Activated CD4-positive, alpha-beta T cell treated with anti-CD3 and anti-CD28 coated beads for 36 hours (primary cell): ENCODE measurements around the gene FN1. TPM values are rescaled to one million over a fixed set of nuclear protein-coding genes. Genes with fewer than 3 reads are reported as not detected.

Experiments used
- ATAC-seq: fragments of 200-7000 bp; cut with Tn5 transposase; one replicate; pipeline ENCODE4 v1.10.0; 2021; ENCODE audit warnings: mild to moderate bottlenecking, moderate library complexity
- CTCF ChIA-PET: fragments of 350-600 bp; sonication (Branson Sonifier 250); formaldehyde crosslinking; loops from one replicate; lab custom pipeline; 2021; ENCODE audit warnings: antibody characterized with exemption; lab: Charles Lee
- POLR2A ChIA-PET: fragments of 350-600 bp; sonication (Branson Sonifier 250); formaldehyde crosslinking; loops from one replicate; lab custom pipeline; 2021; ENCODE audit warnings: antibody characterized with exemption, inconsistent platforms; lab: Charles Lee
- DNase-seq: peaks from one replicate; pipeline ENCODE4 v3.0.0-alpha.2; 2020
- H3K27ac Mint-ChIP-seq: one replicate; pipeline ENCODE4 v1.8.0; 2021; ENCODE audit warnings: mixed read lengths
- H3K27me3 Mint-ChIP-seq: one replicate; pipeline ENCODE4 v1.8.0; 2021; ENCODE audit warnings: mixed read lengths
- H3K36me3 Mint-ChIP-seq: one replicate; pipeline ENCODE4 v1.8.0; 2021; ENCODE audit warnings: low read depth, mixed read lengths
- H3K4me1 Mint-ChIP-seq: one replicate; pipeline ENCODE4 v1.8.0; 2021; ENCODE audit warnings: mixed read lengths
- H3K4me3 Mint-ChIP-seq: one replicate; pipeline ENCODE4 v1.8.0; 2021; ENCODE audit warnings: mild to moderate bottlenecking, moderate library complexity, mixed read lengths
- H3K9me3 Mint-ChIP-seq: one replicate; pipeline ENCODE4 v1.8.0; 2021; ENCODE audit warnings: low read depth, mixed read lengths
- intact Hi-C, 2 experiments: fragments of 100-400 bp; cut with DNase I in 1 of 2; cut with micrococcal nuclease in 1 of 2; formaldehyde crosslinking; loops; one replicate each; pipeline versions ENCODE4 v1.14.2 to v1.15.1; 2022 to 2024; cut with DNase I, micrococcal nuclease
- total RNA-seq, 2 experiments: library from RNA; stranded (reverse); gene quantifications; one replicate each; pipeline ENCODE4 v1.2.3, GENCODE V29; 2021

Gene FN1
- total RNA-seq, 2 experiments from 2014 or later: 0.59 to 0.70 TPM

GRCh38 chr2:215441560-215442400 lies 5.9 kb upstream of the FN1 start:
- Mint-ChIP-seq H3K36me3 (no peaks in the 10 kb centered on the region), H3K4me3 (no peak overlapping the region), H3K27me3 (peaks cover 33% of the 10 kb centered on the region), H3K4me1 (peaks cover 5% of the 10 kb centered on the region), H3K27ac (no peak overlapping the region), H3K9me3 (no peaks in the 10 kb centered on the region)
- intact Hi-C loops: no loop called here
- POLR2A ChIA-PET: no interaction called here
- CTCF ChIA-PET: interaction anchor here (1.3 to 1.5 kb wide), 3 partner anchors 10 to 13 kb away, joined by 3 to 5 read pairs (median 4); no protein-coding TSS in a partner anchor
- DNase-seq (no peak), ATAC-seq (no peak)

DNA sequence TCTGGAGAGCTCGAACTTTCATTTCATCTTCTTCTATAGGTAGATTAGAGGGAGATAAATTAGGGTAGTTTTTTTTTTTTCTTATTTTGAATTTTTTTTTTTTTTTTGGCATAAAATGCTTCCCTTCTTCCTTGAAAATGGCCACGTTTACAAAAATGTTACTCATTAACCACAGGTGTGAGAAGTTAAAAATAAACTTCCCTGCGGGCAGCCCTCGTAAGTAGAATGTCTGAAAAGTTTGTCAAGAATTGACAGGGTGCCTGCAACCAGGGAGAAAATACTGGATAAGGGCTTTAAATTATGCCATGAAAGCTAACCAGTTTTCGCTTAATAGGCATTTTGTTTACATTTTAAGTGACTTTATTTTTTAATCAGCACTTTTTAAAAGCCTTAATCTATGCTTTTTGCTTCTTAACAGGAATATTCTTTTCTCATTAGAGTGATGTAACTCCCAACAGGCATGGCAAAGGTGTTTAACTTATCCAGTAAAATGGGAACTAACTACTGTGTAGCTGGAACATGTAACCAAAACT lies 4.2 kb upstream of the FN1 start:
- Mint-ChIP-seq H3K4me1 (peaks cover 13% of the 10 kb centered on the region), H3K27me3 (peaks cover 44% of the 10 kb centered on the region), H3K36me3 (no peaks in the 10 kb centered on the region), H3K27ac (no peak overlapping the region), H3K9me3 (no peaks in the 10 kb centered on the region), H3K4me3 (no peak overlapping the region)
- ATAC-seq (no peak), DNase-seq (no peak)
- intact Hi-C loops: loop anchor here in 1 of 2 experiments (5.0 to 10.0 kb wide), 2 partner anchors 128 to 635 kb away; partner anchors contain the start of genes ATIC and BARD1
- CTCF ChIA-PET: interaction anchor here (0.6 to 1.5 kb wide), 4 partner anchors 11 to 468 kb away, joined by 3 to 5 read pairs (median 3); no protein-coding TSS in a partner anchor
- POLR2A ChIA-PET: no interaction called here

GRCh38 chr2:215439404-215439803 lies 3.5 kb upstream of the FN1 start:
- Mint-ChIP-seq H3K4me3 (no peak overlapping the region), H3K4me1 (peaks cover 13% of the 10 kb centered on the region), H3K27ac (no peak overlapping the region), H3K9me3 (no peaks in the 10 kb centered on the region), H3K36me3 (no peaks in the 10 kb centered on the region), H3K27me3 (peaks cover 50% of the 10 kb centered on the region)
- ATAC-seq: no peak
- ChIA-PET CTCF (interaction anchor here (0.6 kb wide), 2 partner anchors 290 to 469 kb away, joined by 3 read pairs; no protein-coding TSS in a partner anchor), POLR2A (no interaction called here)
- DNase-seq: no peak
- intact Hi-C loops: loop anchor here in 1 of 2 experiments (5.0 to 10.0 kb wide), 2 partner anchors 127 to 635 kb away; partner anchors contain the start of genes ATIC and BARD1

GRCh38 chr2:215437614-215438013 lies 1.7 kb upstream of the FN1 start:
- Mint-ChIP-seq H3K27me3 (peaks cover 58% of the 10 kb centered on the region), H3K27ac (no peak overlapping the region), H3K4me1 (peaks cover 13% of the 10 kb centered on the region), H3K4me3 (no peak overlapping the region), H3K9me3 (no peaks in the 10 kb centered on the region), H3K36me3 (no peaks in the 10 kb centered on the region)
- DNase-seq (no peak), ATAC-seq (no peak)
- ChIA-PET CTCF (interaction anchor here (1.1 to 1.4 kb wide), 2 partner anchors 9 to 14 kb away, joined by 3 to 4 read pairs; no protein-coding TSS in a partner anchor), POLR2A (no interaction called here)
- intact Hi-C loops: loop anchor here in 1 of 2 experiments (5.0 to 10.0 kb wide), 2 partner anchors 125 to 633 kb away; partner anchors contain the start of genes ATIC and BARD1

GRCh38 chr2:215436705-215437565 lies 1.1 kb upstream of the FN1 start:
- H3K9me3 Mint-ChIP-seq: no peaks in the 10 kb centered on the region
- no peaks in the 10 kb centered on the region for H3K36me3 Mint-ChIP-seq
- H3K27ac Mint-ChIP-seq: no peak overlapping the region
- peak overlapping the region; percentile 70 for H3K4me3 Mint-ChIP-seq
- peak; percentile 14 for DNase-seq
- no peak for ATAC-seq
- ChIA-PET CTCF (interaction anchor here (0.7 to 1.4 kb wide), 4 partner anchors 9 to 101 kb away, joined by 3 to 5 read pairs (median 4); no protein-coding TSS in a partner anchor), POLR2A (no interaction called here)
- H3K4me1 Mint-ChIP-seq: peaks cover 13% of the 10 kb centered on the region
- H3K27me3 Mint-ChIP-seq: peaks cover 56% of the 10 kb centered on the region
- intact Hi-C loops: loop anchor here in 1 of 2 experiments (5.0 to 10.0 kb wide), 2 partner anchors 125 to 632 kb away; partner anchors contain the start of genes ATIC and BARD1

GRCh38 chr2:215435280-215435869 lies 493 bp downstream of the FN1 start:
- Mint-ChIP-seq H3K9me3 (no peaks in the 10 kb centered on the region), H3K36me3 (no peaks in the 10 kb centered on the region), H3K4me3 (peak overlapping the region; percentile 15), H3K27ac (no peak overlapping the region), H3K4me1 (peaks cover 13% of the 10 kb centered on the region), H3K27me3 (peaks cover 63% of the 10 kb centered on the region)
- ATAC-seq: peak; percentile 50
- intact Hi-C loops: loop anchor here in 1 of 2 experiments (5.0 to 10.0 kb wide), 2 partner anchors 123 to 631 kb away; partner anchors contain the start of genes ATIC and BARD1
- ChIA-PET CTCF (no interaction called here), POLR2A (no interaction called here)
- peak; percentile 29 for DNase-seq

DNA sequence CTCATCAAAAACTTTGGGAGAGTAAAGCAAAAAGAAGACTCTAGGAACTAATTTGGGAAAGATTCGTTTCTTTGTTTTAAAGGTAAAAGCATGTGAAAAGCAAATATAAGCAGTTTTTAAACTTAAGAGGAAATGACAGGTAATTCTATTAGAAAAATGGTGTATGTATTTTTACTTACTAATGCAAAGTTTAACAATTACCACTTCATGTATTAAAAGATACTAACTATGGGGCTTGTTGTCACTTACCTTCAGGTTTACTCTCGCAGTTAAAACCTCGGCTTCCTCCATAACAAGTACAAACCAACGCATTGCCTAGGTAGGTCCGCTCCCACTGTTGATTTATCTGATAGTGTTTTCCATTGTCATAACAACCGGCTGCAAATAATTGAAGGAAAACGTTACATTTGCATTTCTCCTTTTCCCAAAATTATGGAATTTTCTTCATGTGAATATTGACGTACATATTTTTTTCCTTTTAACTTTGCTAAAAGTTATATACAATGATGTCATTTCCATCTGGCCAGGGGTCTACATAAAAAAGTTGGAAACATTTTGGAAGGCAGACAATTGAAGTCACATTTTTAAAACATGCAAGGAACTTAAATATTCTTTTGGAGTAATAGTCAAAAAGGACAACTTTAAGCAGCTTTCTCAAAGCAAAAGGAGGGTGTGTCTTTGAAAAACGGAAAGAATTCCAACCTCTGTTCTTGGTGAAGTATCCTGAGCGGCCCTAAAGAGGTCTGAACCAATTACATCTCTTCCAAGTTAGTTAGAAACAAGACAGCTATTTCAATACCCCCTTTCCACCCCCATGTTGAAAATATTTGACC lies 1.2 kb downstream of the FN1 start:
- ATAC-seq (no peak), DNase-seq (no peak)
- H3K36me3 Mint-ChIP-seq: no peaks in the 10 kb centered on the region
- no peak overlapping the region for H3K27ac Mint-ChIP-seq
- peaks cover 62% of the 10 kb centered on the region for H3K27me3 Mint-ChIP-seq
- ChIA-PET POLR2A (no interaction called here), CTCF (no interaction called here)
- no peaks in the 10 kb centered on the region for H3K9me3 Mint-ChIP-seq
- H3K4me3 Mint-ChIP-seq: peak overlapping the region; percentile 15
- intact Hi-C loops: loop anchor here in 1 of 2 experiments (5.0 to 10.0 kb wide), 2 partner anchors 122 to 630 kb away; partner anchors contain the start of genes ATIC and BARD1
- peaks cover 13% of the 10 kb centered on the region for H3K4me1 Mint-ChIP-seq

DNA sequence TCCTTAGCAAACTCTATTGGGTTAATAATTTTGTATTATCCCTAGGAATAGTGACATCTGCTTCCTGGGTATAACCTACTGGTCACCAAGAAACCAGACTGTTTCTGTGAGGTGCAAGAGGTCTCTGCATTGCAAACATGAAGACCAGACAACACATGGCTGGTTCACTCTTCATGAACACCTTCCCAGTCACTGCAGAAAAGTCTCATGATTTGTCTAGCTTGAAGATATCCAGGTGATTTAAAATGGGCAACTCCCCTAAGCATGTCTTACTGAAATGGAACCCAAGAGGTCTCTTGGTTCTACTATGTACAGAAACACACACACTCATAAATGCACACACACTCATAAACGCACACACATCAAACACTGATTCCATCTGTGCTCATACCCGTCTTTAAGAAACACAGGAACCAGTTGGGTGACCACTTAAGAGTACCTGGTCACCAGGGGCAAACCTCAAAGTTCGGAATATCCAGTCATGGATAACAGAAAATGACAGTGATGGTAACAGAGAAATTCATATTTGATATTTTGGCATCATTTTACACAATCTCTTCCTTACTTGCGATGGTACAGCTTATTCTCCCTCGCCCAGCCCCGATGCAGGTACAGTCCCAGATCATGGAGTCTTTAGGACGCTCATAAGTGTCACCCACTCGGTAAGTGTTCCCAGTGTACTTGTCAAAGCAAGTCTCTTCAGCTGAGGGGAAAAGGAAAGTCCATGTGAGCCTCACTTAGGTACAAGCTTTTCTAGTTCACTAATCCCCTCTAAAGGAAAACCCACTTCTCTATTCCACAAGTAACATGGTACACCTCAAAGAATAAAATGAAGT lies 2.9 kb downstream of the FN1 start:
- ATAC-seq (no peak), DNase-seq (no peak)
- ChIA-PET CTCF (interaction anchor here (0.6 to 1.8 kb wide), 3 partner anchors 14 to 1789 kb away, joined by 3 to 5 read pairs (median 3); no protein-coding TSS in a partner anchor), POLR2A (interaction anchor here (0.6 kb wide), 1 partner anchor 230 kb away, joined by 3 read pairs; no protein-coding TSS in a partner anchor)
- Mint-ChIP-seq H3K27ac (no peak overlapping the region), H3K4me3 (no peak overlapping the region), H3K27me3 (peaks cover 61% of the 10 kb centered on the region), H3K4me1 (peaks cover 13% of the 10 kb centered on the region), H3K9me3 (no peaks in the 10 kb centered on the region), H3K36me3 (no peaks in the 10 kb centered on the region)
- intact Hi-C loops: loop anchor here in 1 of 2 experiments (10.0 kb wide), 1 partner anchor 628 kb away; the partner anchor contains the start of gene BARD1
